GM19395 (cell line): ENCODE data around the gene TMEM135.
A peak's percentile ranks its signal among the peaks of the same experiment; 100 is the strongest.
"Not testable (repeated sequence)": the region's sequence is repeated elsewhere in the genome, so short reads cannot be mapped to it uniquely, and the experiment has no call there.

Source experiments
- ATAC-seq: cut with Tn5 transposase; IDR thresholded peaks from one replicate; pipeline ENCODE4 v1.9.1; 2021; ENCODE audit warnings: mild to moderate bottlenecking, moderate library complexity; ENCODE audit not compliant: unreplicated experiment

Gene TMEM135

GRCh38 chr11:87037450-87038234 lies at the start of gene TMEM135:
Gene TMEM135 (plus strand): TSS chr11:87037934. CDS start chr11:87038046, 112 bp downstream.
- peak; percentile 99 for ATAC-seq

GRCh38 chr11:86988351-86988881 lies 49.3 kb upstream of the TMEM135 start:
- no peak for ATAC-seq

GRCh38 chr11:86990031-86990430 lies 47.7 kb upstream of the TMEM135 start:
- ATAC-seq, result no peak

GRCh38 chr11:86990515-86990914 lies 47.2 kb upstream of the TMEM135 start:
- ATAC-seq, result no peak

- no peak for ATAC-seq
Measured at GRCh38 chr11:86991341-86991740, 46.4 kb upstream of the TMEM135 start.

- not testable (repeated sequence) for ATAC-seq
Measured at GRCh38 chr11:86992340-86992739, 45.4 kb upstream of the TMEM135 start.

GRCh38 chr11:86993031-86993430 lies 44.7 kb upstream of the TMEM135 start:
- no peak for ATAC-seq

- ATAC-seq, result no peak
Measured at GRCh38 chr11:86996953-86997570, 40.7 kb upstream of the TMEM135 start.

GRCh38 chr11:86999388-86999787 lies 38.3 kb upstream of the TMEM135 start:
- no peak for ATAC-seq

- ATAC-seq, result no peak
Measured at GRCh38 chr11:86999859-87000753, 37.6 kb upstream of the TMEM135 start.

GRCh38 chr11:87002918-87003317 lies 34.8 kb upstream of the TMEM135 start:
- no peak for ATAC-seq

GRCh38 chr11:87004281-87004680 lies 33.5 kb upstream of the TMEM135 start:
- ATAC-seq, result not testable (repeated sequence)

GRCh38 chr11:87005569-87005921 lies 32.2 kb upstream of the TMEM135 start:
- no peak for ATAC-seq

- no peak for ATAC-seq
Measured at GRCh38 chr11:87006035-87006434, 31.7 kb upstream of the TMEM135 start.

- ATAC-seq, result no peak
Measured at GRCh38 chr11:87007963-87008362, 29.8 kb upstream of the TMEM135 start.

- no peak for ATAC-seq
Measured at GRCh38 chr11:87012089-87012488, 25.6 kb upstream of the TMEM135 start.

GRCh38 chr11:87012673-87013072 lies 25.1 kb upstream of the TMEM135 start:
- ATAC-seq, result no peak

GRCh38 chr11:87013912-87014825 lies 23.6 kb upstream of the TMEM135 start:
- ATAC-seq, result no peak

- ATAC-seq, result no peak
Measured at GRCh38 chr11:87015645-87016044, 22.1 kb upstream of the TMEM135 start.

- ATAC-seq, result no peak
Measured at GRCh38 chr11:87019613-87020271, 18.0 kb upstream of the TMEM135 start.
